Mesendoderm (in vitro differentiated cells): ENCODE data around the gene LARP7.

Experiments
- DNase-seq: peaks from one replicate; pipeline ENCODE4 v3.0.0; 2013
- H2AK5ac ChIP-seq: 2 replicates; pipeline ENCODE4 v1.6.1; 2013; ENCODE audit warnings: low read length, inconsistent platforms
- H2BK120ac ChIP-seq: 2 replicates; pipeline ENCODE4 v1.6.1; 2013; ENCODE audit warnings: low read depth, mild to moderate bottlenecking, low read length, moderate library complexity, mixed read lengths
- H2BK15ac ChIP-seq: replicated peaks from 2 replicates; pipeline ENCODE4 v1.6.1; 2013; ENCODE audit warnings: low read depth, mild to moderate bottlenecking, moderate library complexity
- H2BK5ac ChIP-seq: 2 replicates; pipeline ENCODE4 v1.6.1; 2013; ENCODE audit warnings: low read length, inconsistent platforms
- H3K18ac ChIP-seq: 2 replicates; pipeline ENCODE4 v1.6.1; 2013; ENCODE audit warnings: mild to moderate bottlenecking, low read length, mixed read lengths
- H3K23ac ChIP-seq: one replicate; pipeline ENCODE4 v1.6.1; 2013; ENCODE audit warnings: low read length
- H3K27ac ChIP-seq: 2 replicates; pipeline ENCODE4 v1.5.1; 2013; ENCODE audit warnings: low read depth, mild to moderate bottlenecking, inconsistent platforms, low read length, moderate library complexity
- H3K27me3 ChIP-seq: 2 replicates; pipeline ENCODE4 v1.6.1; 2013; ENCODE audit warnings: low read length, control low read depth, mild to moderate bottlenecking, inconsistent platforms; ENCODE audit not compliant: insufficient read depth, poor library complexity
- H3K36me3 ChIP-seq: 2 replicates; pipeline ENCODE4 v1.6.1; 2013; ENCODE audit warnings: low read length, inconsistent platforms; ENCODE audit not compliant: control insufficient read depth, insufficient read depth
- H3K4ac ChIP-seq: one replicate; pipeline ENCODE4 v1.6.1; 2013; ENCODE audit warnings: low read depth, mild to moderate bottlenecking, low read length, moderate library complexity
- H3K4me1 ChIP-seq: 2 replicates; pipeline ENCODE4 v1.6.1; 2013; ENCODE audit warnings: low read depth, low read length, inconsistent platforms; ENCODE audit not compliant: control insufficient read depth
- H3K4me2 ChIP-seq: 2 replicates; pipeline ENCODE4 v1.6.1; 2013; ENCODE audit warnings: low read length
- H3K4me3 ChIP-seq: 2 replicates; pipeline ENCODE4 v1.5.1; 2013; ENCODE audit warnings: mild to moderate bottlenecking, low read length
- H3K56ac ChIP-seq: one replicate; pipeline ENCODE4 v1.6.1; 2013; ENCODE audit warnings: low read length
- H3K79me1 ChIP-seq: 2 replicates; pipeline ENCODE4 v1.6.1; 2013; ENCODE audit warnings: low read length, inconsistent platforms
- H3K79me2 ChIP-seq: 2 replicates; pipeline ENCODE4 v1.6.1; 2013; ENCODE audit warnings: mild to moderate bottlenecking, low read length; ENCODE audit not compliant: control insufficient read depth, insufficient read depth
- H3K9ac ChIP-seq: 2 replicates; pipeline ENCODE4 v1.6.1; 2013; ENCODE audit warnings: low read length, inconsistent platforms
- H4K5ac ChIP-seq: one replicate; pipeline ENCODE4 v1.6.1; 2013; ENCODE audit warnings: low read length
- H4K8ac ChIP-seq: one replicate; pipeline ENCODE4 v1.6.1; 2013; ENCODE audit warnings: low read depth, mild to moderate bottlenecking, control low read depth, low read length, moderate library complexity
- WGBS: extraction: QIAGEN DNeasy Blood & Tissue Kit; methylation state at CpG from one replicate; pipeline ENCODE4 v1.1.7; 2013; ENCODE audit warnings: low lambda C conversion rate, missing lambda C conversion rate; ENCODE audit not compliant: insufficient coverage; ENCODE audit errors: extremely low coverage; 5-methylcytosine and 5-hydroxymethylcytosine counted together

The LARP7 gene

DNA sequence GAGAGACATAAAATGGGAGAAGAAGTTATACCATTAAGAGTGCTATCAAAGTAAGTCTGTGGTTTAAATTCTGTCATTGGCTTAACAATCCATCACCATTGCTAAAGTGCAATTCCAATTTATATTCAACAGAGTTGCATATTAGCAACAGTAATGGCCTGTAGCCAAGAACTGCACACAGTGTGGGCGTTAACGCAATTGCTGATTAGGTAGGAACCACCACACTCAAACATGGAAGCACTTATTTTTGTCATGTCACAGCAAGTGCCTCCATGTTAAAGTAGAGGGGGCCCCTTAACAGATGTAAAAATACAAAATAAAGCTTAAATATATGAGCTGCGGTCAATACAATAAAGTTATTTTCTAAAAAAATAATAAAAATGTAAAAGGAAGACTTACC, 10.8 kb downstream of the LARP7 start:
- H3K4me1 ChIP-seq: peaks cover under 1% of the 10 kb centered on the region
- no peak overlapping the region for H2AK5ac ChIP-seq
- no peak overlapping the region for H2BK15ac ChIP-seq
- no peak overlapping the region for H2BK120ac ChIP-seq
- peak overlapping the region; percentile 97 for H3K27ac ChIP-seq
- H4K5ac ChIP-seq: no peak overlapping the region
- peaks cover 4% of the 10 kb centered on the region for H3K79me2 ChIP-seq
- H2BK5ac ChIP-seq: peak overlapping the region; percentile 4
- peak overlapping the region; percentile 87 for H3K9ac ChIP-seq
- H4K8ac ChIP-seq: no peak overlapping the region
- no CpG with 5 or more reads among the region's 3 CpGs for WGBS
- no peaks in the 10 kb centered on the region for H3K27me3 ChIP-seq
- H3K56ac ChIP-seq: peak overlapping the region; percentile 80
- peaks cover 2% of the 10 kb centered on the region for H3K36me3 ChIP-seq
- H3K4me2 ChIP-seq: peak overlapping the region; percentile 1
- peak; percentile 83 for DNase-seq
- H3K79me1 ChIP-seq: no peaks in the 10 kb centered on the region
- no peak overlapping the region for H3K23ac ChIP-seq
- H3K4me3 ChIP-seq: peak overlapping the region; percentile 46
- H3K4ac ChIP-seq: no peak overlapping the region
- peak overlapping the region; percentile 98 for H3K18ac ChIP-seq

DNA sequence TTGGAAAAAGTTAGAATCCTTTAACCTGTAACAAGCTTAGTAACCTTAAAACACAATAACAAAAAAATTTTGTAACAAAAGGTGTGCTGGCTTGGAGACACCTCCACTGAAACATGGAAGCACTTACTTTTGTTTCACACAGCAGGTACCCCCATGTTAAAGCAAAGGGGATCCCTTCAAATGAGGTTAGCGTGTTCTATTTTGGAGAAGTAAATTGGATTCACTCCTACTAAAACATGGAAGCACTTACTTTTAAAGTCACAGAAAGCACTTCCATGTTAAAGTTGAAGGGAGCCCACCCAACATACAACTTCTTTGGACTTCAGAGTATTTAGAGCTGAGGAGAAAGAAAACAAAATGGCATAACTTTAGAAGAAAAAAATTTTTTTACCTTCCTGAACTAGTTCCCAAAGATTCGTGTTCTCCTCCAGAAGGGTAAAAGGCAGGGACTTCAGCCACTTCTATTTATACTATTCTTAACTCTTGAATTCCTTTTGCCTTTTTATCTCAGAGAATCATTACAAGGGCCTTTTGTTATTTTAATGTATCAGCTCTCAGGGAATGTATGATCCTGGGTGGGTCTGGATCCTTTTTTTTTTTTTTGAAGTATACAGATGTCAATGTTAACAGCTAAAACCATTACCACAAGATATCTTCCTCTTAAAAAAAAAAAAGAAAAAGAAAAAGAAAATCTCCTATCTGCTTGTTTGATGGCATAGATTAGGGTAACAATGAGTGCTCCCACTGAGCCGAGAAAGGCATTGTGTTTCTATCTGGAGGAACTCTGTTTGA, 11.5 kb downstream of the LARP7 start:
- H3K18ac ChIP-seq: peak overlapping the region; percentile 98
- no peak overlapping the region for H2BK15ac ChIP-seq
- peak overlapping the region; percentile 62 for H2BK5ac ChIP-seq
- H2BK120ac ChIP-seq: peak overlapping the region; percentile 73
- peak overlapping the region; percentile 97 for H3K27ac ChIP-seq
- H3K4me1 ChIP-seq: no peaks in the 10 kb centered on the region
- no peaks in the 10 kb centered on the region for H3K27me3 ChIP-seq
- H3K4me3 ChIP-seq: peak overlapping the region; percentile 46
- no peak overlapping the region for H2AK5ac ChIP-seq
- H3K79me1 ChIP-seq: no peaks in the 10 kb centered on the region
- peak overlapping the region; percentile 93 for H4K8ac ChIP-seq
- H3K36me3 ChIP-seq: peaks cover 2% of the 10 kb centered on the region
- H3K9ac ChIP-seq: peak overlapping the region; percentile 87
- WGBS: no CpG with 5 or more reads among the region's 3 CpGs
- no peak overlapping the region for H3K4ac ChIP-seq
- no peak overlapping the region for H3K23ac ChIP-seq
- H3K4me2 ChIP-seq: peak overlapping the region; percentile 42
- H4K5ac ChIP-seq: peak overlapping the region; percentile 88
- peak; percentile 99 for DNase-seq
- H3K79me2 ChIP-seq: peaks cover 2% of the 10 kb centered on the region
- peak overlapping the region; percentile 80 for H3K56ac ChIP-seq

DNA sequence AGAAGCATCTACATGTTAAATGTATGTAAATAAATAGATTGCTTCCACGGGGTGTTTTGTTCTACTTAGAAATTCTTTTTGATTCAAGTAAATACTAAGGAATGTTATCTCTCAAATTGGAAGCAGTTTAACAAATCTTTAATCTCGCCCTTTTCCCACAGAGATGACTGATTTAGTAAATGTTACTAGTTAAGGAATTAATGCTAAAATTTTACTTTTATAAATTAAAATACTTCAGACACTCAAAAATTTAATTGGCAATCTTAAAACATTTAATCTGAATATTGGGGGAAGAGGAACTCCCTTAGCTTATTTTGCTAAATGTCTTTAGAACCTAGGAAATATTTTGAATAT, 12.1 kb downstream of the LARP7 start:
- no peak overlapping the region for H3K9ac ChIP-seq
- H3K4ac ChIP-seq: no peak overlapping the region
- no peak overlapping the region for H4K8ac ChIP-seq
- no peaks in the 10 kb centered on the region for H3K27me3 ChIP-seq
- peaks cover 2% of the 10 kb centered on the region for H3K79me2 ChIP-seq
- no peak overlapping the region for H3K4me3 ChIP-seq
- H3K18ac ChIP-seq: no peak overlapping the region
- WGBS: no CpG with 5 or more reads among the region's 2 CpGs
- H2BK15ac ChIP-seq: no peak overlapping the region
- H2BK120ac ChIP-seq: no peak overlapping the region
- no peak overlapping the region for H3K23ac ChIP-seq
- H2AK5ac ChIP-seq: no peak overlapping the region
- H3K4me1 ChIP-seq: no peaks in the 10 kb centered on the region
- no peak overlapping the region for H4K5ac ChIP-seq
- H3K27ac ChIP-seq: no peak overlapping the region
- no peak for DNase-seq
- H3K4me2 ChIP-seq: no peak overlapping the region
- H3K79me1 ChIP-seq: no peaks in the 10 kb centered on the region
- H3K36me3 ChIP-seq: peaks cover 2% of the 10 kb centered on the region
- H2BK5ac ChIP-seq: no peak overlapping the region
- no peak overlapping the region for H3K56ac ChIP-seq

DNA sequence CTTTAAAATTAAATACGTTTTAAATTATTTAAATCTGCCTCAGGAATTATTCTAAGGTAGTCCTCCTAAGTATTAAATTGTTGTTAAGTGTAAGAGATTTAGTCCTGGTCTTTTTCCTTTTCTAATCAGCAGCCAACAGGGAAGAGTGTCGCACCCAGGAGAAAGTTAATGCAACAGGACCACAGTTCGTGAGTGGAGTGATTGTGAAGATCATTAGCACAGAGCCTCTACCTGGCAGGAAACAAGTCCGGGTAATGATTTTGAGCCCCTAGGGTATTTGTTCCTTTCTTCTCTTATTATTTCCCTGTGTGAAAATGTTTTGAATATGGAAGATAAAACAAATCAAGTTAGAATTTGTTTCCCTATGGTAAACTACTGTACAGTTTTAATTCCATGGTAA, 13.4 kb downstream of the LARP7 start:
- Histone ChIP-seq H3K79me2 (peaks cover 2% of the 10 kb centered on the region), H3K18ac (no peak overlapping the region), H4K5ac (no peak overlapping the region), H3K4me3 (no peak overlapping the region), H4K8ac (no peak overlapping the region), H3K27me3 (no peaks in the 10 kb centered on the region), H3K4me1 (peaks cover under 1% of the 10 kb centered on the region), H3K4ac (no peak overlapping the region), H2BK120ac (no peak overlapping the region), H3K27ac (no peak overlapping the region), H3K4me2 (no peak overlapping the region), H2BK15ac (no peak overlapping the region), H3K36me3 (peaks cover 2% of the 10 kb centered on the region), H3K79me1 (no peaks in the 10 kb centered on the region), H2BK5ac (no peak overlapping the region), H2AK5ac (no peak overlapping the region), H3K56ac (no peak overlapping the region), H3K9ac (no peak overlapping the region), H3K23ac (no peak overlapping the region)
- peak; percentile 92 for DNase-seq
- WGBS: no CpG with 5 or more reads among the region's 4 CpGs

DNA sequence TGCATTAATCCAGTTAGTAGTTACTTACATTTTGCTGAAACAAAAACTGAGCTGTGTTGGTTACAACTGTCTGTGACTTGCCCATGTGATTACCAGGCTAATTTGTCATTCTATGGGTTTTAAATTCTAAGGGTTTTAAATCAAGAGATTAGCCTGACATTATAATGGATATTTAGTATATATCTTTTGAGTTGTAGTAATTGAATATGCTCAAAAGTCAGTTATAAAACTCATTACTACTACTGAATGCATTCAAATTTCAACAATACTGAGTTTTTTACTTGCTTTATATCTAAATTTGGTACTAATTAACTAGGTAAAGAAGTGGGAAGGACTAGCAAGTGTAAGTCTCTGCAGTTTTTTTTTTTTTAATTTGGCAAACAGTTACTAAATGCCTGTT, 14.7 kb downstream of the LARP7 start:
- H3K36me3 ChIP-seq: peaks cover 2% of the 10 kb centered on the region
- no peak overlapping the region for H3K4me3 ChIP-seq
- H4K5ac ChIP-seq: no peak overlapping the region
- no peaks in the 10 kb centered on the region for H3K79me1 ChIP-seq
- H3K18ac ChIP-seq: no peak overlapping the region
- peaks cover 2% of the 10 kb centered on the region for H3K79me2 ChIP-seq
- DNase-seq: no peak
- H3K4ac ChIP-seq: no peak overlapping the region
- no peak overlapping the region for H3K27ac ChIP-seq
- H3K27me3 ChIP-seq: no peaks in the 10 kb centered on the region
- H4K8ac ChIP-seq: no peak overlapping the region
- H3K56ac ChIP-seq: peak overlapping the region; percentile 44
- no peak overlapping the region for H3K4me2 ChIP-seq
- peak overlapping the region; percentile 61 for H2BK120ac ChIP-seq
- H3K4me1 ChIP-seq: peaks cover 5% of the 10 kb centered on the region
- H2AK5ac ChIP-seq: no peak overlapping the region
- H3K9ac ChIP-seq: peak overlapping the region; percentile 16
- no peak overlapping the region for H3K23ac ChIP-seq
- H2BK15ac ChIP-seq: no peak overlapping the region
- peak overlapping the region; percentile 43 for H2BK5ac ChIP-seq

DNA sequence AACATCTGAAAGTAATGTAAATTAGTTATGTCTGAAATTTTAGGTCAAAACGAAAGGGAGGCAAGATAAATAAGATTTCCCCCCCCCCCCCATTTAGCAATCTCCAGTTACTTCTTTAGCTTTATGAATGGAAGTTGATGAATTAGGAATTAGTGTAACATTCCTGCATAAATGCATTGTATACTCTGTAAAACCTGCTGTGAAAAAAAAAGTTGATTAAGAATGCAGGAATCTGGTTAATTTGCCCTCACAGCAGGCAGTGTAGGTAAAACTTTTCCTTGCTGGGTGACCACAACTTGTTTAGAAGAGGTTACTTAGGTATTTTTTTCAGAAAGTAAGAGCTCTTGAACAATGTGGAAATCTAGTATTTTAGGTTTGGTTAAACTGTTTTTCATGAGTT, 15.3 kb downstream of the LARP7 start:
- Histone ChIP-seq H2BK15ac (no peak overlapping the region), H3K79me2 (peaks cover under 1% of the 10 kb centered on the region), H3K4me2 (no peak overlapping the region), H3K18ac (no peak overlapping the region), H3K4ac (no peak overlapping the region), H3K27me3 (no peaks in the 10 kb centered on the region), H2BK5ac (no peak overlapping the region), H2AK5ac (no peak overlapping the region), H3K4me1 (peaks cover 5% of the 10 kb centered on the region), H3K9ac (no peak overlapping the region), H3K36me3 (peaks cover under 1% of the 10 kb centered on the region), H3K79me1 (no peaks in the 10 kb centered on the region), H3K23ac (no peak overlapping the region), H4K5ac (no peak overlapping the region), H3K4me3 (no peak overlapping the region), H4K8ac (no peak overlapping the region), H3K56ac (no peak overlapping the region), H3K27ac (no peak overlapping the region), H2BK120ac (no peak overlapping the region)
- no CpG with 5 or more reads among the region's 1 CpG for WGBS
- peak; percentile 98 for DNase-seq
